RWPE2 (cell line): Measurements from ENCODE around the gene UCK2.

Source experiments
- ATAC-seq: fragments of 200-7000 bp; cut with Tn5 transposase; 3 replicates; pipeline ENCODE4 v1.9.1; 2021; ENCODE audit warnings: low read depth
- DNase-seq: peaks from one replicate; pipeline ENCODE4 v3.0.0-alpha.2; 2020; ENCODE audit warnings: low spot score
- H3K27ac ChIP-seq: fragments of 450-650 bp; 2 replicates; pipeline ENCODE4 v1.5.1; 2017; ENCODE audit warnings: mild to moderate bottlenecking; ENCODE audit not compliant: poor library complexity, severe bottlenecking
- H3K27me3 ChIP-seq: fragments of 250-450 bp; sonication (Bioruptor Pico); 2 replicates; pipeline ENCODE4 v1.5.1; 2021; ENCODE audit warnings: mild to moderate bottlenecking, moderate library complexity; ENCODE audit not compliant: insufficient read depth, poor library complexity, severe bottlenecking
- H3K36me3 ChIP-seq: fragments of 250-450 bp; sonication (Bioruptor Pico); 2 replicates; pipeline ENCODE4 v1.5.1; 2020; ENCODE audit warnings: low read depth, mild to moderate bottlenecking, moderate library complexity
- H3K4me1 ChIP-seq: fragments of 250-450 bp; sonication (Bioruptor Pico); 2 replicates; pipeline ENCODE4 v1.5.1; 2021; ENCODE audit warnings: mild to moderate bottlenecking, moderate library complexity; ENCODE audit not compliant: insufficient read depth, poor library complexity, severe bottlenecking
- H3K4me3 ChIP-seq: fragments of 250-450 bp; sonication (Bioruptor Pico); 2 replicates; pipeline ENCODE4 v1.5.1; 2021; ENCODE audit warnings: mild to moderate bottlenecking, moderate library complexity; ENCODE audit not compliant: severe bottlenecking
- H3K9me3 ChIP-seq: fragments of 250-450 bp; sonication (Bioruptor Pico); 2 replicates; pipeline ENCODE4 v1.5.1; 2021; ENCODE audit warnings: mild to moderate bottlenecking, moderate library complexity; ENCODE audit not compliant: severe bottlenecking
- CTCF ChIP-seq: fragments of 450-650 bp; IDR thresholded peaks from one replicate; pipeline ENCODE4 v1.5.1; 2017; ENCODE audit warnings: mild to moderate bottlenecking, moderate library complexity; ENCODE audit not compliant: poor library complexity, severe bottlenecking

The UCK2 gene

GRCh38 chr1:165933446-165934170 lies 106.2 kb downstream of the UCK2 start:
- H3K4me3 ChIP-seq = no peak overlapping the region
- ATAC-seq (no peak), DNase-seq (no peak)
- no peaks in the 10 kb centered on the region for H3K36me3 ChIP-seq
- TF ChIP-seq CTCF = no peak
- no peaks in the 10 kb centered on the region for H3K27me3 ChIP-seq
- H3K9me3 ChIP-seq = no peaks in the 10 kb centered on the region
- no peak overlapping the region for H3K27ac ChIP-seq
- H3K4me1 ChIP-seq = no peaks in the 10 kb centered on the region

- Histone ChIP-seq H3K4me1 (no peaks in the 10 kb centered on the region), H3K9me3 (no peaks in the 10 kb centered on the region), H3K4me3 (no peak overlapping the region), H3K27ac (no peak overlapping the region), H3K36me3 (no peaks in the 10 kb centered on the region), H3K27me3 (no peaks in the 10 kb centered on the region)
- ATAC-seq = no peak
- no peak for DNase-seq
- TF ChIP-seq CTCF = no peak
These were observed 109.1 kb downstream of the UCK2 start for GRCh38 chr1:165936542-165936941.

- no peak for TF ChIP-seq CTCF
- no peak overlapping the region for H3K4me3 ChIP-seq
- no peaks in the 10 kb centered on the region for H3K4me1 ChIP-seq
- ATAC-seq (no peak), DNase-seq (no peak)
- H3K27me3 ChIP-seq = no peaks in the 10 kb centered on the region
- no peaks in the 10 kb centered on the region for H3K36me3 ChIP-seq
- no peaks in the 10 kb centered on the region for H3K9me3 ChIP-seq
- no peak overlapping the region for H3K27ac ChIP-seq
These were observed 110.4 kb downstream of the UCK2 start for GRCh38 chr1:165937829-165938228.

- TF ChIP-seq CTCF = no peak
- H3K27ac ChIP-seq = no peak overlapping the region
- no peak overlapping the region for H3K4me3 ChIP-seq
- ATAC-seq (no peak), DNase-seq (no peak)
- H3K9me3 ChIP-seq = no peaks in the 10 kb centered on the region
- H3K27me3 ChIP-seq = no peaks in the 10 kb centered on the region
- no peaks in the 10 kb centered on the region for H3K36me3 ChIP-seq
- no peaks in the 10 kb centered on the region for H3K4me1 ChIP-seq
These were observed 111.4 kb downstream of the UCK2 start for GRCh38 chr1:165938844-165939243.

- no peaks in the 10 kb centered on the region for H3K4me1 ChIP-seq
- DNase-seq (no peak), ATAC-seq (no peak)
- H3K27me3 ChIP-seq = no peaks in the 10 kb centered on the region
- no peaks in the 10 kb centered on the region for H3K9me3 ChIP-seq
- TF ChIP-seq CTCF = no peak
- H3K4me3 ChIP-seq = no peak overlapping the region
- H3K27ac ChIP-seq = no peak overlapping the region
- H3K36me3 ChIP-seq = no peaks in the 10 kb centered on the region
These were observed 114.1 kb downstream of the UCK2 start for GRCh38 chr1:165941531-165941930.
